Measurements from ENCODE around the gene CLRN2. TPM values are rescaled to one million over a fixed set of nuclear protein-coding genes. Genes with fewer than 3 reads are reported as not detected.

Gene CLRN2
- total RNA-seq, 1 donor from 2014 or later, result not detected

- no peak for TF ChIP-seq EZH2 (IDR thresholded peaks at IDR 0.05; ENCODE audit: insufficient read depth, low read length)
- TF ChIP-seq CTCF (IDR thresholded peaks at IDR 0.05; ENCODE audit: insufficient read depth, low read depth, low read length), result no peak
- Histone ChIP-seq H3K4me2 (ENCODE audit: low read length) (peak within 1 kb of the TSS; percentile 97), H3K27ac (ENCODE audit: low read depth, low read length) (peak within 1 kb of the TSS; percentile 7), H3K27me3 (ENCODE audit: insufficient read depth, low read length) (peaks cover 8% of the 10 kb centered on the region), H3K36me3 (ENCODE audit: insufficient read depth, low read length) (peaks cover 3% of the 10 kb centered on the region), H3K79me2 (ENCODE audit: insufficient read depth, low read length) (peaks cover 17% of the 10 kb centered on the region), H3K9me3 (ENCODE audit: insufficient read depth, low read depth, low read length) (no peaks in the 10 kb centered on the region), H2AFZ (ENCODE audit: low read depth, low read length) (peak within 1 kb of the TSS; percentile 92), H4K20me1 (ENCODE audit: insufficient read depth, low read length) (peaks cover 13% of the 10 kb centered on the region), H3K4me1 (ENCODE audit: insufficient read depth, low read length) (peaks cover 12% of the 10 kb centered on the region), H3K9ac (ENCODE audit: low read length) (peak within 1 kb of the TSS; percentile 89), H3K4me3 (ENCODE audit: insufficient read depth, low read depth, low read length) (peak within 1 kb of the TSS; percentile 90)
- H3K9me3 Mint-ChIP-seq (ENCODE audit: unreplicated experiment), result no peaks in the 10 kb centered on the region
- H3K4me1 Mint-ChIP-seq (ENCODE audit: low read depth, unreplicated experiment), result peaks cover 4% of the 10 kb centered on the region
- DNase-seq (ENCODE audit: low read depth) (peak; percentile 38), FAIRE-seq (no peak)
- H3K36me3 Mint-ChIP-seq (ENCODE audit: low read depth, unreplicated experiment), result peaks cover 4% of the 10 kb centered on the region
- peaks cover 5% of the 10 kb centered on the region for H3K27me3 Mint-ChIP-seq (ENCODE audit: low read depth, unreplicated experiment)
- peak within 1 kb of the TSS; percentile 99 for H3K4me3 Mint-ChIP-seq (ENCODE audit: unreplicated experiment)
- peak within 1 kb of the TSS; percentile 3 for H3K27ac Mint-ChIP-seq (ENCODE audit: unreplicated experiment)
These were observed 2.8 kb upstream of the CLRN2 start, which contains the start of gene QDPR for GRCh38 chr4:17511950-17512795. QDPR (minus strand) TSS chr4:17512090; CDS start chr4:17512054, 36 bp downstream.

- Histone ChIP-seq H3K27ac (ENCODE audit: low read depth, low read length) (no peak overlapping the region), H3K4me3 (ENCODE audit: insufficient read depth, low read depth, low read length) (no peak overlapping the region), H2AFZ (ENCODE audit: low read depth, low read length) (no peak overlapping the region), H3K27me3 (ENCODE audit: insufficient read depth, low read length) (peaks cover 16% of the 10 kb centered on the region), H3K4me2 (ENCODE audit: low read length) (no peak overlapping the region), H3K9me3 (ENCODE audit: insufficient read depth, low read depth, low read length) (no peaks in the 10 kb centered on the region), H3K79me2 (ENCODE audit: insufficient read depth, low read length) (peaks cover 17% of the 10 kb centered on the region), H3K9ac (ENCODE audit: low read length) (peak overlapping the region; percentile 89), H3K4me1 (ENCODE audit: insufficient read depth, low read length) (peaks cover 12% of the 10 kb centered on the region), H4K20me1 (ENCODE audit: insufficient read depth, low read length) (peaks cover 13% of the 10 kb centered on the region), H3K36me3 (ENCODE audit: insufficient read depth, low read length) (peaks cover 2% of the 10 kb centered on the region)
- Mint-ChIP-seq H3K4me3 (ENCODE audit: unreplicated experiment) (peak overlapping the region; percentile 70), H3K36me3 (ENCODE audit: low read depth, unreplicated experiment) (peaks cover 4% of the 10 kb centered on the region), H3K9me3 (ENCODE audit: unreplicated experiment) (no peaks in the 10 kb centered on the region), H3K27ac (ENCODE audit: unreplicated experiment) (no peak overlapping the region), H3K4me1 (ENCODE audit: low read depth, unreplicated experiment) (peaks cover 4% of the 10 kb centered on the region), H3K27me3 (ENCODE audit: low read depth, unreplicated experiment) (peaks cover 11% of the 10 kb centered on the region)
- no peak for TF ChIP-seq CTCF (IDR thresholded peaks at IDR 0.05; ENCODE audit: insufficient read depth, low read depth, low read length)
- TF ChIP-seq EZH2 (IDR thresholded peaks at IDR 0.05; ENCODE audit: insufficient read depth, low read length), result no peak
- FAIRE-seq (no peak), DNase-seq (ENCODE audit: low read depth) (no peak)
These were observed 1.8 kb upstream of the CLRN2 start for GRCh38 chr4:17512973-17513665.
